Erythroblast (primary cell): Measurements from ENCODE around the gene NPC1.

Source experiments
- GATA1 ChIP-seq: IDR thresholded peaks from 2 replicates; pipeline ENCODE4 v1.6.1; 2011; ENCODE audit warnings: low read depth, mild to moderate bottlenecking, control low read depth, low read length, moderate library complexity
- POLR2A ChIP-seq: IDR thresholded peaks from 2 replicates; pipeline ENCODE4 v1.6.1; 2011; ENCODE audit warnings: mild to moderate bottlenecking, low read length

- TF ChIP-seq POLR2A: no peak
- no peak for TF ChIP-seq GATA1
These were observed 40.4 kb upstream of the NPC1 start for GRCh38 chr18:23626451-23627279.
